Cerebellar nuclear complex (tissue), 1 donor: ENCODE results near the gene TTF2.

Source experiments
- DNase-seq, 2 experiments: peaks; one replicate each; lab custom pipeline; 2025; lab: John Stamatoyannopoulos, UW

The TTF2 gene

GRCh38 chr1:117059678-117060440, at the start of gene TTF2:
Gene TTF2, plus strand, starts transcription at chr1:117060326. Its CDS starts 21 bp downstream, at chr1:117060347.
- peak; percentile 64 to 81 for DNase-seq

GRCh38 chr1:117011334-117011733, 48.8 kb upstream of the TTF2 start:
- DNase-seq: no peak

- DNase-seq: no peak
Measured at GRCh38 chr1:117013309-117013858, 46.7 kb upstream of the TTF2 start.

GRCh38 chr1:117014209-117014608, 45.9 kb upstream of the TTF2 start:
- no peak for DNase-seq

- no peak for DNase-seq
Measured at GRCh38 chr1:117015724-117016123, 44.4 kb upstream of the TTF2 start.

DNA sequence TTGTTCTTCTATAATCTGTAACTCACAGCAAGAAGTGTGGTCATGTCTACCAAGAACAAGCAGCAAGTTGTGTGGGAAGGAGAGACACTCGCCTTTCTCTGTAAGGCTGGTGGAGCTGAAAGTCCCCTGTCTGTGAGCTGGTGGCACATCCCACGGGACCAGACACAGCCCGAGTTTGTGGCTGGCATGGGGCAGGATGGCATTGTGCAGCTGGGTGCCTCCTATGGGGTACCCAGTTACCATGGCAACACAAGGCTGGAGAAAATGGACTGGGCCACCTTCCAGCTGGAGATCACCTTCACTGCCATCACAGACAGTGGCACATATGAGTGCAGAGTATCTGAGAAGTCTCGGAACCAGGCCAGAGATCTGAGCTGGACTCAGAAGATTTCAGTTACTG, 43.1 kb upstream of the TTF2 start:
- no peak for DNase-seq

DNA sequence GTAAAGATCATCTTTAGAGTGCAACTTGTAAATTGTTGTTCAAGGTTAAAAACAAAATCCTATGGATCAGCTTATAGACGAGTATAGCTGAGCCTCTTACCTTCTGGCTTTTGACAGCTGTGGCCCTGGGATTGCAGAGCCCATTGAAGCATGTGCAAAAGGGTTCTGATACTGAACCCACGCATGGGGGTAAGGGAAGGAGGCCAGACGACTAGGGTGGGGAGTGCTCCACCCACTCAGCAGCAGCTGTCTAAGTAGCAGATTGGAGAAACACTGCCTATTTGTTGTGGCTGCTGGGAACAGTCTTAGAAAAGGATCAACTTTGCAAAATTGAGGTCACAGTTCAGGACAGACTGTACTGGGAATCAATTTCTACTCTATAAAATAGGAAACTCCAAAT, 42.5 kb upstream of the TTF2 start:
- DNase-seq: no peak

- DNase-seq: no peak
Measured at GRCh38 chr1:117020526-117021156, 39.5 kb upstream of the TTF2 start.

DNA sequence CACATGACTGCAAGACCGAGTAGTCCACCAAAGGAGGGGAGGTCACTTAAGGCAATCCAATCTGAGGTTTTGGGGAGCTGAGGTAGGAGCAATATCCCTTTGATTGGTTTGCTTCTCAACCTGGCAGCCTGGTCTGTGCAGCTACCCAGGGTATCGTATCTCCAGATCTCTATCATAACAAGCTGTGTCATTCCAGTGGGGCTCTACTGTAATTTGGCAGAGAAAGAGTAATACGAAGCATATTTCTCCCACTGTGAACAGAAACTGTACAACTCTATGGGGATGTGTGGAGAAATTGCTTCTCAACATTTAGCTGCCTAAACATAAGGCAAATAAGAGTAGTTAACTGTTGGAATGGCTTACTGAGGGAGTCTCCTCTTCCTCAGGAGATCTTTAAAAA, 38.0 kb upstream of the TTF2 start:
- DNase-seq: no peak

DNA sequence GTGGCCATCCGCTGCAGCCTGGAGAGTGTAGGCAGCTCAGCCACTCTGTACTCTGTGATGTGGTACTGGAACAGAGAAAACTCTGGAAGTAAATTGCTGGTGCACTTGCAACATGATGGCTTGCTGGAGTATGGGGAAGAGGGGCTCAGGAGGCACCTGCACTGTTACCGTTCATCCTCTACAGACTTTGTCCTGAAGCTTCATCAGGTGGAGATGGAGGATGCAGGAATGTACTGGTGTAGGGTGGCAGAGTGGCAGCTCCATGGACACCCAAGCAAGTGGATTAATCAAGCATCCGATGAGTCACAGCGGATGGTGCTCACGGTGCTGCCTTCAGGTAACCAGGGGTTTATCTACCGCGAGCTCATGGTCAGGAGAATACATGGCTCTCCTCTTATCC, 34.6 kb upstream of the TTF2 start:
- DNase-seq: no peak

- DNase-seq: no peak
Measured at GRCh38 chr1:117026361-117026760, 33.8 kb upstream of the TTF2 start.

GRCh38 chr1:117029685-117030084, 30.4 kb upstream of the TTF2 start:
- DNase-seq: no peak

GRCh38 chr1:117030271-117030877, 29.8 kb upstream of the TTF2 start:
- DNase-seq: no peak

GRCh38 chr1:117032266-117032665, 27.9 kb upstream of the TTF2 start:
- DNase-seq: no peak

DNA sequence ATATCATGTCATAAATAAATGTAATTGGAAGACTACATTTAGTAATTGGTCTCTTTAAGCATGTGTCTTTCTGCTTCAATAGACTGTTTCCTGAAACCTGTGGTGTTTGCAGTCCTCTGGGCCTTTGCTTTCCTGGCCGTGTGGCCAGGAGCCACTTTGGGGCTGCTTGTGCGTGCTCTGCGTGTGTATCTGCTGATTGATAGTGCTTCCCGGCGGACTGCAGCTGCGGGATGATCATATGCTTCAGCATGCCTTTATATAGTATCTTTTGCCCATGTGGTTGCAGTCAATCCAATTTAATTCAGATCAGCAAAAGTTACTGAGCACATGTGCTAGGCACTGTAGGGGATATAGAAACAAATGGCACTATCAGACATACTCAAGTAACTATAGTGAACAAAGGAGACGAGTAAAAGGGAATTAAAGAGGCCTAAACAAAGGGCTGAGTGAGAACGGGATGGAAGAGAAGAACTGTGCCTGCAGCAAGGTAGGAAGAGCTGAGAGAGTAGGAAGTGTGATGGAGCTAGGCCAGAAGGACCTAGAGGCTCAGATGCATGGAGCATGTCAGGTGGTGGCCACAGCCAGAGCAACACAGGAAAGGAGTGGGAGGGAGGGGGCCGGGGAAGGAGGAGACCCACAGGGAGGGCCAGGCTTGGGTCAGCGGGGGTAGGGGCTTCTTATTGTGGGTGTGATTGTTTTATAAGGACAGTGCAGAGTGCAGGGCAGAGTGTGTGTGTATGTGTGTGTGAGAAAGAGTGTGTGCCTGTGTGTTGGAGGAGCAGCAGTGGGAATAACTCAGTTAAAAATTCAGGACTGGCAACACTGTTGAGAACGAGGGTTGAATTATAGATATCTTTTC, 27.2 kb upstream of the TTF2 start:
- DNase-seq: no peak

GRCh38 chr1:117033772-117034171, 26.4 kb upstream of the TTF2 start:
- no peak for DNase-seq

- DNase-seq: no peak
Measured at GRCh38 chr1:117034791-117035290, 25.3 kb upstream of the TTF2 start.

DNA sequence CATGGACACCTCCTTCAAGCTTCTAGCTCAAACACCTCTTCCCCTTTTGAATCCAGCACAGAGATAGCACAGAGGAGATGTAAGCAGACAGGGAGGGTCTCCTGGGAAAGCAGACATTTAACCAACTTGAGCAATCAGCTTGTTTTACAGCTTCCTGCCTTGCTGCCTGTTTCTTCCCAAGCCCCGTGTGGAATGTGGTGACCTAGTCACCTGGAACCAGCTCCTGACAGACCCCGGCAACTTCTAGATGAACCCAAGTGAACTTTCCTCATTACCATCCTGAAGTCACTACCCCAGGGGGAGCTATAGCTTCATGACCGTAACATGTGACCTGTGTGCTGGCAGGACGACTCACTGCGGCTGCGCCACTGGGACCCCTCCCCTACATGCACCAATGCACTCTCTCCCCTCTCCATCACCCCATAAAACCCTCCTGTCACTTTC, 24.1 kb upstream of the TTF2 start:
- no peak for DNase-seq

- no peak for DNase-seq
Measured at GRCh38 chr1:117037802-117038201, 22.3 kb upstream of the TTF2 start.

- no peak for DNase-seq
Measured at GRCh38 chr1:117038236-117038635, 21.9 kb upstream of the TTF2 start.

DNA sequence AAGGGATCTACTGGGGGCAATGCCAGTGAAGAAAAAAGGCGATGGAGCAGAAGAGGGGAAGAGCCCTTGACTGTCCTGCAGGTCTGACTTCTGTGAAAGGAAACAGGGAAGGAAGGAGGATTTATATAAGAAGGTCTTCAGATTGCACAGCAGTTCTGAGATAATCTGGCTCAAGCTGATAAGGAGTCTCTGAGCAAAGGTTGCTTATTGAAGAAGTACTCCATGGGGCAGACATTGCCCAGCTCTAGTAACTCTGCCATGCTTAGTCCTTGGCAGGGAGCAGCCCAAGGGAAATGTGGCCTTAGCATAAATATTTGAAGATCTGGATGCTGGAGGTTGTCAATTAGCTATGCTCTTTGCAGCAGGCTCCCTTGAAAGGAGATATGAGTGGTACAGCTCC, 15.9 kb upstream of the TTF2 start:
- no peak for DNase-seq

DNA sequence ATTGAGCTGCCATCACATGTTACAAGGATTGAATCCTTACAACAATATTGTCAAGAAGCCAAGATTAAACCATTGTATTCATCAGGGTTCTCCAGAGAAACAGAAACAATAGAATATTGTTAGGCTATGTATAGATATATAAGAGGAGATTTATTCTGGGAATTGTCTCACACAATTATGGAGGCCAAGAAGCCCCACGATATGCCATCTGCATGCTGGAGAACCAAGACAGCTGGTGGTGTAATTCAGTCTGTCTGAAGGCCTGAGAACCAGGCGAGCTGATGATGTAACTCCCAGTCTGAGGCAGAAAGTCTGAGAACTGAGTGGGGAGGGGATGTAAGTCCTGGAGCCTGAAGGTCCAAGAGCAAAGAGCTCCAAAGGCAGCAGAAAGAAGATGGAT, 14.5 kb upstream of the TTF2 start:
- no peak for DNase-seq
